ENCODE data around the gene UCN2. TPM values are rescaled to one million over a fixed set of nuclear protein-coding genes. Genes with fewer than 3 reads are reported as not detected.

The UCN2 gene
- total RNA-seq, 1 experiment from 2014 or later, result not detected

DNA sequence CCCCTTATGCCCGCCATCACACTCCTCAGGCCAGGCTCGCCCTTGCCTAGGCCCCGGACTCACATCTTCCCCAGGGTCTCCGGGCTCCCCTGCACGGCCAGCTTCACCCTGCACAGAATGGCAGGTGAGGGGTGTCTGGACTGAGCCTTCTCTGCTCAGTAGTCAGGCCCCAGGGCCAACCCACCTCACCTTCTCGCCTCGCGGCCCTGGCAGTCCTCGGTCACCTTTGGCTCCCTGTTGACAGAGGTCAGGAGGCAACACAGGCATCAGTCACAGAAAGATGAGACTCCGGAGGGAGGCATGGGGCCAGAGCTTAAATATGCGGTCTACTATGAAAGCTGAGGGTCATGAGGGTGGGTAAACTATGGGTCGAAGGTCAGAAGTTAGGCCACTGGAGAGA is 8.4 kb upstream of the UCN2 start (continued):
- TF ChIP-seq, protein P1, sequence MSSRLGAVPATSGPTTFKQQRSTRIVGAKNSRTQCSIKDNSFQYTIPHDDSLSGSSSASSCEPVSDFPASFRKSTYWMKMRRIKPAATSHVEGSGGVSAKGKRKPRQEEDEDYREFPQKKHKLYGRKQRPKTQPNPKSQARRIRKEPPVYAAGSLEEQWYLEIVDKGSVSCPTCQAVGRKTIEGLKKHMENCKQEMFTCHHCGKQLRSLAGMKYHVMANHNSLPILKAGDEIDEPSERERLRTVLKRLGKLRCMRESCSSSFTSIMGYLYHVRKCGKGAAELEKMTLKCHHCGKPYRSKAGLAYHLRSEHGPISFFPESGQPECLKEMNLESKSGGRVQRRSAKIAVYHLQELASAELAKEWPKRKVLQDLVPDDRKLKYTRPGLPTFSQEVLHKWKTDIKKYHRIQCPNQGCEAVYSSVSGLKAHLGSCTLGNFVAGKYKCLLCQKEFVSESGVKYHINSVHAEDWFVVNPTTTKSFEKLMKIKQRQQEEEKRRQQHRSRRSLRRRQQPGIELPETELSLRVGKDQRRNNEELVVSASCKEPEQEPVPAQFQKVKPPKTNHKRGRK (CRISPR knock-in tag; IDR thresholded peaks at IDR 0.05; ENCODE audit: borderline replicate concordance), result no peak

DNA sequence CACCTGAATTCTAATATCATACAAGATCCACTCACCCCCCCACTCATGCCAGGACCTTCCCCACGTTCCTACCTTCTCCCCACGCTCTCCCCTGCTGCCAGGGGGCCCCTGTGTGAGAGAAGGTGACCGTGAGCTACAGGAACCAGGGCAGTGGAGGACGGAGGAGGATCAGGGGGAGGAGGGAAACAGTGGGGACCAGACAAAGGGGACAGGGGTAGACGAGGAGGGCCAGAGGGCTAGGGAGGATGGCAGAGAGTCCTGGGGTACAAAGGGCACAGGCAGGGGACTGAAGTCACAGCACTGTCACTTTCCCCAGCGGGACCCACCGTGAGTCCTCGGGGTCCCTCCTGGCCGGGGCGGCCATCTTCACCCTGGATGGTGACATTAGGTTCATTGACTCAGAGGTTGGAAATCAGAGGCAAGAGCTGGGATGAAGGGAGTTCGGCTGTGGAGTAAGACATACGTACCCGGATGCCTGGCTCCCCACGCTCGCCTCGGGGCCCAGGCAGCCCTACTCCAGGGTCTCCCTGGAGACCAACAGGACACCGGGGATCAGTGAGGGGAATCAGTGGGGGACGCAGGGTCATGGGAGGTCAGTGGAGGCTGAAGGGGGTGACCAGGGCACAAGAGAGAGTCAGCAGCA is 6.3 kb upstream of the UCN2 start:
- ATAC-seq (no peak), DNase-seq (ENCODE audit: low spot score) (no peak)
- Mint-ChIP-seq H3K4me3 (no peak overlapping the region), H3K36me3 (no peaks in the 10 kb centered on the region), H3K9me3 (no peaks in the 10 kb centered on the region), H3K27me3 (ENCODE audit: low read depth) (no peaks in the 10 kb centered on the region), H3K4me1 (no peaks in the 10 kb centered on the region), H3K27ac (no peak overlapping the region)
- POLR2A ChIA-PET, result no interaction called here
- CTCF ChIA-PET, result interaction anchor here (1.4 to 1.8 kb wide), 3 partner anchors 9 to 65 kb away, joined by 3 to 6 read pairs (median 3); partner anchors contain the start of gene SLC26A6
- TF ChIP-seq CREM (CRISPR knock-in tag; IDR thresholded peaks at IDR 0.05) (no peak), SP1 (CRISPR knock-in tag; conservative IDR thresholded peaks at IDR 0.05) (no peak), ZNF396 (CRISPR knock-in tag; IDR thresholded peaks at IDR 0.05; ENCODE audit: borderline replicate concordance) (no peak), ZNF416 (CRISPR knock-in tag; IDR thresholded peaks at IDR 0.05) (no peak), ETV6 (CRISPR knock-in tag; IDR thresholded peaks at IDR 0.05) (no peak), CREB1 (CRISPR knock-in tag; IDR thresholded peaks at IDR 0.05) (no peak), RELA (CRISPR knock-in tag; IDR thresholded peaks at IDR 0.05; ENCODE audit: borderline replicate concordance) (no peak), ZBTB21 (CRISPR knock-in tag; IDR thresholded peaks at IDR 0.05; ENCODE audit: borderline replicate concordance) (no peak), OVOL2 (CRISPR knock-in tag; IDR thresholded peaks at IDR 0.05; ENCODE audit: borderline replicate concordance) (no peak), TCF7 (CRISPR knock-in tag; IDR thresholded peaks at IDR 0.05; ENCODE audit: low read depth) (no peak)
- TF ChIP-seq, protein P2, sequence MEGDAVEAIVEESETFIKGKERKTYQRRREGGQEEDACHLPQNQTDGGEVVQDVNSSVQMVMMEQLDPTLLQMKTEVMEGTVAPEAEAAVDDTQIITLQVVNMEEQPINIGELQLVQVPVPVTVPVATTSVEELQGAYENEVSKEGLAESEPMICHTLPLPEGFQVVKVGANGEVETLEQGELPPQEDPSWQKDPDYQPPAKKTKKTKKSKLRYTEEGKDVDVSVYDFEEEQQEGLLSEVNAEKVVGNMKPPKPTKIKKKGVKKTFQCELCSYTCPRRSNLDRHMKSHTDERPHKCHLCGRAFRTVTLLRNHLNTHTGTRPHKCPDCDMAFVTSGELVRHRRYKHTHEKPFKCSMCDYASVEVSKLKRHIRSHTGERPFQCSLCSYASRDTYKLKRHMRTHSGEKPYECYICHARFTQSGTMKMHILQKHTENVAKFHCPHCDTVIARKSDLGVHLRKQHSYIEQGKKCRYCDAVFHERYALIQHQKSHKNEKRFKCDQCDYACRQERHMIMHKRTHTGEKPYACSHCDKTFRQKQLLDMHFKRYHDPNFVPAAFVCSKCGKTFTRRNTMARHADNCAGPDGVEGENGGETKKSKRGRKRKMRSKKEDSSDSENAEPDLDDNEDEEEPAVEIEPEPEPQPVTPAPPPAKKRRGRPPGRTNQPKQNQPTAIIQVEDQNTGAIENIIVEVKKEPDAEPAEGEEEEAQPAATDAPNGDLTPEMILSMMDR (IDR thresholded peaks at IDR 0.05), result no peak
- TF ChIP-seq, protein P3, sequence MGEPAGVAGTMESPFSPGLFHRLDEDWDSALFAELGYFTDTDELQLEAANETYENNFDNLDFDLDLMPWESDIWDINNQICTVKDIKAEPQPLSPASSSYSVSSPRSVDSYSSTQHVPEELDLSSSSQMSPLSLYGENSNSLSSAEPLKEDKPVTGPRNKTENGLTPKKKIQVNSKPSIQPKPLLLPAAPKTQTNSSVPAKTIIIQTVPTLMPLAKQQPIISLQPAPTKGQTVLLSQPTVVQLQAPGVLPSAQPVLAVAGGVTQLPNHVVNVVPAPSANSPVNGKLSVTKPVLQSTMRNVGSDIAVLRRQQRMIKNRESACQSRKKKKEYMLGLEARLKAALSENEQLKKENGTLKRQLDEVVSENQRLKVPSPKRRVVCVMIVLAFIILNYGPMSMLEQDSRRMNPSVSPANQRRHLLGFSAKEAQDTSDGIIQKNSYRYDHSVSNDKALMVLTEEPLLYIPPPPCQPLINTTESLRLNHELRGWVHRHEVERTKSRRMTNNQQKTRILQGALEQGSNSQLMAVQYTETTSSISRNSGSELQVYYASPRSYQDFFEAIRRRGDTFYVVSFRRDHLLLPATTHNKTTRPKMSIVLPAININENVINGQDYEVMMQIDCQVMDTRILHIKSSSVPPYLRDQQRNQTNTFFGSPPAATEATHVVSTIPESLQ (CRISPR knock-in tag; IDR thresholded peaks at IDR 0.05), result no peak
- TF ChIP-seq, protein P4, sequence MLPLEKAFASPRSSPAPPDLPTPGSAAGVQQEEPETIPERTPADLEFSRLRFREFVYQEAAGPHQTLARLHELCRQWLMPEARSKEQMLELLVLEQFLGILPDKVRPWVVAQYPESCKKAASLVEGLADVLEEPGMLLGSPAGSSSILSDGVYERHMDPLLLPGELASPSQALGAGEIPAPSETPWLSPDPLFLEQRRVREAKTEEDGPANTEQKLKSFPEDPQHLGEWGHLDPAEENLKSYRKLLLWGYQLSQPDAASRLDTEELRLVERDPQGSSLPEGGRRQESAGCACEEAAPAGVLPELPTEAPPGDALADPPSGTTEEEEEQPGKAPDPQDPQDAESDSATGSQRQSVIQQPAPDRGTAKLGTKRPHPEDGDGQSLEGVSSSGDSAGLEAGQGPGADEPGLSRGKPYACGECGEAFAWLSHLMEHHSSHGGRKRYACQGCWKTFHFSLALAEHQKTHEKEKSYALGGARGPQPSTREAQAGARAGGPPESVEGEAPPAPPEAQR (CRISPR knock-in tag; IDR thresholded peaks at IDR 0.05), result no peak
- TF ChIP-seq, protein P5, sequence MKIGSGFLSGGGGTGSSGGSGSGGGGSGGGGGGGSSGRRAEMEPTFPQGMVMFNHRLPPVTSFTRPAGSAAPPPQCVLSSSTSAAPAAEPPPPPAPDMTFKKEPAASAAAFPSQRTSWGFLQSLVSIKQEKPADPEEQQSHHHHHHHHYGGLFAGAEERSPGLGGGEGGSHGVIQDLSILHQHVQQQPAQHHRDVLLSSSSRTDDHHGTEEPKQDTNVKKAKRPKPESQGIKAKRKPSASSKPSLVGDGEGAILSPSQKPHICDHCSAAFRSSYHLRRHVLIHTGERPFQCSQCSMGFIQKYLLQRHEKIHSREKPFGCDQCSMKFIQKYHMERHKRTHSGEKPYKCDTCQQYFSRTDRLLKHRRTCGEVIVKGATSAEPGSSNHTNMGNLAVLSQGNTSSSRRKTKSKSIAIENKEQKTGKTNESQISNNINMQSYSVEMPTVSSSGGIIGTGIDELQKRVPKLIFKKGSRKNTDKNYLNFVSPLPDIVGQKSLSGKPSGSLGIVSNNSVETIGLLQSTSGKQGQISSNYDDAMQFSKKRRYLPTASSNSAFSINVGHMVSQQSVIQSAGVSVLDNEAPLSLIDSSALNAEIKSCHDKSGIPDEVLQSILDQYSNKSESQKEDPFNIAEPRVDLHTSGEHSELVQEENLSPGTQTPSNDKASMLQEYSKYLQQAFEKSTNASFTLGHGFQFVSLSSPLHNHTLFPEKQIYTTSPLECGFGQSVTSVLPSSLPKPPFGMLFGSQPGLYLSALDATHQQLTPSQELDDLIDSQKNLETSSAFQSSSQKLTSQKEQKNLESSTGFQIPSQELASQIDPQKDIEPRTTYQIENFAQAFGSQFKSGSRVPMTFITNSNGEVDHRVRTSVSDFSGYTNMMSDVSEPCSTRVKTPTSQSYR (CRISPR knock-in tag; IDR thresholded peaks at IDR 0.05), result no peak
- TF ChIP-seq, protein P6, sequence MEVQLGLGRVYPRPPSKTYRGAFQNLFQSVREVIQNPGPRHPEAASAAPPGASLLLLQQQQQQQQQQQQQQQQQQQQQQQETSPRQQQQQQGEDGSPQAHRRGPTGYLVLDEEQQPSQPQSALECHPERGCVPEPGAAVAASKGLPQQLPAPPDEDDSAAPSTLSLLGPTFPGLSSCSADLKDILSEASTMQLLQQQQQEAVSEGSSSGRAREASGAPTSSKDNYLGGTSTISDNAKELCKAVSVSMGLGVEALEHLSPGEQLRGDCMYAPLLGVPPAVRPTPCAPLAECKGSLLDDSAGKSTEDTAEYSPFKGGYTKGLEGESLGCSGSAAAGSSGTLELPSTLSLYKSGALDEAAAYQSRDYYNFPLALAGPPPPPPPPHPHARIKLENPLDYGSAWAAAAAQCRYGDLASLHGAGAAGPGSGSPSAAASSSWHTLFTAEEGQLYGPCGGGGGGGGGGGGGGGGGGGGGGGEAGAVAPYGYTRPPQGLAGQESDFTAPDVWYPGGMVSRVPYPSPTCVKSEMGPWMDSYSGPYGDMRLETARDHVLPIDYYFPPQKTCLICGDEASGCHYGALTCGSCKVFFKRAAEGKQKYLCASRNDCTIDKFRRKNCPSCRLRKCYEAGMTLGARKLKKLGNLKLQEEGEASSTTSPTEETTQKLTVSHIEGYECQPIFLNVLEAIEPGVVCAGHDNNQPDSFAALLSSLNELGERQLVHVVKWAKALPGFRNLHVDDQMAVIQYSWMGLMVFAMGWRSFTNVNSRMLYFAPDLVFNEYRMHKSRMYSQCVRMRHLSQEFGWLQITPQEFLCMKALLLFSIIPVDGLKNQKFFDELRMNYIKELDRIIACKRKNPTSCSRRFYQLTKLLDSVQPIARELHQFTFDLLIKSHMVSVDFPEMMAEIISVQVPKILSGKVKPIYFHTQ (CRISPR knock-in tag; IDR thresholded peaks at IDR 0.05), result no peak
- TF ChIP-seq, protein P7, sequence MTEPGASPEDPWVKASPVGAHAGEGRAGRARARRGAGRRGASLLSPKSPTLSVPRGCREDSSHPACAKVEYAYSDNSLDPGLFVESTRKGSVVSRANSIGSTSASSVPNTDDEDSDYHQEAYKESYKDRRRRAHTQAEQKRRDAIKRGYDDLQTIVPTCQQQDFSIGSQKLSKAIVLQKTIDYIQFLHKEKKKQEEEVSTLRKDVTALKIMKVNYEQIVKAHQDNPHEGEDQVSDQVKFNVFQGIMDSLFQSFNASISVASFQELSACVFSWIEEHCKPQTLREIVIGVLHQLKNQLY (CRISPR knock-in tag; IDR thresholded peaks at IDR 0.05), result no peak
